ENCODE measurements around the gene RASL12.
"Not testable (repeated sequence)": the region's sequence is repeated elsewhere in the genome, so short reads cannot be mapped to it uniquely, and the experiment has no call there.

The RASL12 gene

DNA sequence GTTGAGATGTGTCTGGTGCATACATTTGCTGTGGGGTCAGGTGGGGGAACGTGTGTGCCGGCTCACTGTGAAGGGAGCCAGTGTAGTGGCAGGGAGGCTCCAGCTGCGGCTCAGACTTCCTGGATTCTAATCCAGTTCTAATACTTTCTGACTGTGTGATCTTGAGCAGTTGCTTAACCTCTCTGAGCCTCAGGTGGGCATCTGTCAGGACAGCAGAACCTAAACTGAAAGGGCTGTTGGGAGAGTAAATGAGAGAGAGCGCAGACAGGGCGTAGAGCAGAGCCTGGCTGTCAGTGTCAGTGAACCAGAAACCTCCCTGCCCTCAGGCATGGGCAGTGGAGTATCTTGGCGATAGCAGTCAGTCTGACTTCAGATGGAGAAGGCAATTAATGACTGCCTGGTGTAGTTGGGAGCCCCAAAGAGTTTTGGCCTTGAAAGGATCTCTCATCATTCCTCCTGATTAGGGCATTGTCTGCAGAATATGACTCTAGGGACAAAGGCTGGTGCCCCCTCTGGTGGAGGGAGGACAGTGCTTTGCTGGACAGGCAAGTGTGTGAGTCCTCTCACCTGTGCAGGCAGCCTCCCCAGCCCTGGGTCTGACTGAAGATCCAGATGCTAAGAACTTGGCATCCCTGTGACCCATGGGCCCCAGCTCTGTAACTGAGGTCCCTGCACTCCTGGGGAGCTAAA, 18.3 kb upstream of the RASL12 start:
- Mint-ChIP-seq H3K4me3 (no peak overlapping the region), H3K27ac (no peak overlapping the region), H3K9me3 (ENCODE audit: low read depth) (no peaks in the 10 kb centered on the region), H3K36me3 (no peaks in the 10 kb centered on the region), H3K4me1 (ENCODE audit: low read depth) (peaks cover 16% of the 10 kb centered on the region), H3K27me3 (no peaks in the 10 kb centered on the region)

- no peak overlapping the region for H3K27ac Mint-ChIP-seq
- H3K9me3 Mint-ChIP-seq (ENCODE audit: low read depth): no peaks in the 10 kb centered on the region
- no peak overlapping the region for H3K4me3 Mint-ChIP-seq
- H3K36me3 Mint-ChIP-seq: no peaks in the 10 kb centered on the region
- peaks cover 18% of the 10 kb centered on the region for H3K4me1 Mint-ChIP-seq (ENCODE audit: low read depth)
- peaks cover 1% of the 10 kb centered on the region for H3K27me3 Mint-ChIP-seq
These were observed 17.5 kb upstream of the RASL12 start for GRCh38 chr15:65085207-65085753.

DNA sequence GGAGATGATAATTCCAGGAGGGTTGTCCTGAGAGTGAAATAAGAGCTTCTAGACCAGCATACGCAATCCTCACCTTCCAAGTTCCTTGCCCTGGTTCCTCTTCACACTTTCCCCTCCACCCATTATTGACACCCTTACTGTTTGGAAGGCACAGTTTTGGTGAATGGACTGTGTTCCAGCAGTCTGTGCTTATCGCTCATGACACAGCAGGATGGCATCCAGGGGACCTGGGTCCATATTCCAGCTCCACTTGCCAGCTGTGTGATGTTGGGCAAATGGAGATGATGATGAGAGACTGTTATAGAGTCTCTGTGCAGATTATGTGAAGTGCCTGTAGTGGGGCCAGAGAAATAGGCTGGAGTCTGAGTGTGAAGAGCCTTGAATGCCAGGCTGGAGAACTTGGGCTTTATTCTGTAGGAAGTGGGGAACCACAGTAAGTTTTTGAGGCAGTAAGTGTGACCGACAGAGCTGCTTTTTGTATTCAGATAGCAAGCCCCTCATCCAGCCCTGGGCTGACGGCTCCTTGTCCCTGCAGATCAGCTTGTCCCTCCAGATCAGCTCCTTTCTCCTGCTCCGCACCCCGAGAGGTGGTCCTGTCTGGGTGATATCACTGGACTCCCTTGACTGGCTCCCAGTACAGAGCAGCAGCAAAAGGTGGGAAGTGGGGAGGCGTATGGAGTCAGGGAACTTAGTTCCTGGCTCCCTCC, 16.9 kb upstream of the RASL12 start:
- no peaks in the 10 kb centered on the region for H3K9me3 Mint-ChIP-seq (ENCODE audit: low read depth)
- no peak overlapping the region for H3K27ac Mint-ChIP-seq
- peaks cover 1% of the 10 kb centered on the region for H3K27me3 Mint-ChIP-seq
- peaks cover 18% of the 10 kb centered on the region for H3K4me1 Mint-ChIP-seq (ENCODE audit: low read depth)
- no peak overlapping the region for H3K4me3 Mint-ChIP-seq
- no peaks in the 10 kb centered on the region for H3K36me3 Mint-ChIP-seq

DNA sequence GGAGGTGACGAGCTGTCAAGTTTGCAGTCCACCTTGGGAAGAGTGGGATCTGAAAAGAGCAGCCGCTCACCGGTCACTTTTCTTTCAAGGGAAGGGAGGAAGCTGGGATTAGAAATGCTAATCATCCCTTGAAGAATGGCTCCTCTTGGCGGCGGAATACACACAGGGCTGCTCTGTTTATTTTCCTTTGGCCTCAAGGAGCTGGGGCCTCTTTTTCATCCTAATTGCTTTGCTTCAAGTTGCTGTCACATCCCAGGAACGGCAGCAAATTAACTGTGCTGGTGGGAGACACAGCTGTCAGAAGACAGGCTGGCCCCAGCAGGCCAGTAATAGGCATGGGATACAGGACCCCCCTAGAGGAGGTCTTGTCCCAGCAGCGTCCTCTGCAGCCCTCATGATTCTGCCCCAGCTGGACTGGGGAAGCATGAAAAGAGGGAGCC, 15.5 kb upstream of the RASL12 start:
- no peaks in the 10 kb centered on the region for H3K36me3 Mint-ChIP-seq

DNA sequence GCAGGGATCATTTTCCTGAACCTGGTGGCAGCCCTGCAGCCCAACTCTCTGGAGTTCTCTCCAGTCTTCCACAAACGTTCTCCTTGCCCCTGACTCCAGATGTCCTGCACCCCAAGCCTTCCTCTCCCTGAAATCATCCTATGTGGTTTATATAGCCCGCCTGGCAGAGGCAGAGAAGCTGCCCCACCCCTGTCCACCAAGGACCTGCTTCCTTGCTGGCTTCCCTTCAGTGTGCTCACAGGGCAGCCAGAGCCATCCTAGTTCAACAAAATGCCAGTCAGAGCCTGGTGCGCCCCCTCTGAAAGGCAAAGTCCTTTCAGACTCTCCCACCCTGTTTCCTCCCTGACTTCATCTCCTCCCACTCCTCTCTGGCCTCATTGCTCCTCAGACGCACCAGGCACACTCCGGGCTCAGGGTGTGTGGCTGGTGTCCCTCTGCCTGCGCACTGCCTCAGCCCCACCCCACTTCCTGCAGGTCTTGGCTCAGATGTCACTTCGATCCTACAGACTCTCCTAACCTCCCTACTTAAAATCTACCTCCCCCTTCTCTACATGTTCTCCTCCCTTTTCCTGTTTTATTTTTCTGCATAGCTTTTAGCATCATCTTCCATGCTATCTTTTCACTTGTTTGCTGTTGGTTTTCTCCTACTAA, 14.6 kb upstream of the RASL12 start:
- Mint-ChIP-seq H3K4me1 (ENCODE audit: low read depth) (peaks cover 23% of the 10 kb centered on the region), H3K4me3 (peak overlapping the region; percentile 24), H3K27me3 (peaks cover 12% of the 10 kb centered on the region), H3K9me3 (ENCODE audit: low read depth) (no peaks in the 10 kb centered on the region), H3K27ac (no peak overlapping the region), H3K36me3 (no peaks in the 10 kb centered on the region)

More for the DNA sequence above, 15.5 kb upstream of the RASL12 start:
- peaks cover 7% of the 10 kb centered on the region for H3K27me3 Mint-ChIP-seq
- H3K4me3 Mint-ChIP-seq: no peak overlapping the region
- H3K27ac Mint-ChIP-seq: no peak overlapping the region
- H3K9me3 Mint-ChIP-seq (ENCODE audit: low read depth): no peaks in the 10 kb centered on the region
- peaks cover 18% of the 10 kb centered on the region for H3K4me1 Mint-ChIP-seq (ENCODE audit: low read depth)

GRCh38 chr15:65081758-65082157, 14.0 kb upstream of the RASL12 start:
- H3K4me1 Mint-ChIP-seq (ENCODE audit: low read depth): peaks cover 23% of the 10 kb centered on the region
- H3K36me3 Mint-ChIP-seq: no peaks in the 10 kb centered on the region
- peaks cover 12% of the 10 kb centered on the region for H3K27me3 Mint-ChIP-seq
- no peaks in the 10 kb centered on the region for H3K9me3 Mint-ChIP-seq (ENCODE audit: low read depth)
- H3K4me3 Mint-ChIP-seq: no peak overlapping the region
- no peak overlapping the region for H3K27ac Mint-ChIP-seq

DNA sequence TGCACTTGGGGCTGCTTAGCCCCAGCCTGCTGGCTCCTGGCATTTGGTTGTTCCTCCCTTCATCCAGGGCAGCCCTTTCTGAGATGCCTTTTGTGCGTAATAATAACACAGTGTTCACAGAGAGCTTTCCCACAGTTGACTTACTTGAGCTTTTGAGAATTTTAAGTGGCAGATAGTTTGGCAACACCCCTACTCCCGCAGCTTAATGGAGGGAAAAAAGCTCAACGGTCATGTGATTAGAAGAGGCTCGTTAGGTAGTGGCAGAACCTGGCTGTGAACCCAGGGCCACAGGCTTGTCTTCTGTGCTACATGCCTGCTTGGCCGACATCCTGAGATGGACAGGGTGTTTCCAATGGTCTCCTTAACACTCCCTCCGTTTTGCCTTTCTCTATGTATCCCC, 13.5 kb upstream of the RASL12 start:
- no peaks in the 10 kb centered on the region for H3K9me3 Mint-ChIP-seq (ENCODE audit: low read depth)

GRCh38 chr15:65079580-65079979, 11.8 kb upstream of the RASL12 start:
- H3K27ac Mint-ChIP-seq: no peak overlapping the region
- H3K36me3 Mint-ChIP-seq: no peaks in the 10 kb centered on the region
- H3K27me3 Mint-ChIP-seq: peaks cover 16% of the 10 kb centered on the region
- H3K4me3 Mint-ChIP-seq: no peak overlapping the region
- H3K4me1 Mint-ChIP-seq (ENCODE audit: low read depth): peaks cover 24% of the 10 kb centered on the region
- no peaks in the 10 kb centered on the region for H3K9me3 Mint-ChIP-seq (ENCODE audit: low read depth)

More for the DNA sequence above, 13.5 kb upstream of the RASL12 start:
- no peak overlapping the region for H3K27ac Mint-ChIP-seq
- H3K4me1 Mint-ChIP-seq (ENCODE audit: low read depth): peaks cover 24% of the 10 kb centered on the region
- H3K36me3 Mint-ChIP-seq: no peaks in the 10 kb centered on the region
- H3K27me3 Mint-ChIP-seq: peaks cover 14% of the 10 kb centered on the region
- H3K4me3 Mint-ChIP-seq: no peak overlapping the region

DNA sequence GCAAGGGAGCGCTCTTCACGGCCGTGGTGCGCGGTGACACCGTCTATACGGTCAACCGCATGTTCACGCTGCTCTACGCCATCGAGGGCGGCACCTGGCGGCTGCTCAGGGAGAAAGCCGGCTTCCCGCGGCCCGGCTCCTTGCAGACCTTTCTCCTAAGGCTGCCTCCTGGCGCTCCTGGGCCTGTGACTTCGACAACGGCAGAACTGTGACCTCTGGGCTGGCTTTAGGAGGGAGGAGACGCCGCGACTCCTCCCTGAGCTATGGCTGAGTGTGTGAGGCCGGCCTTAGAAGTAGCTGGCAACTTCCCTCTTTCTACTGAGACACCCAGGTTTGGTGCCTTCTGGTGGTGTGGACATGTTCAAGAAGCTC, 10.2 kb upstream of the RASL12 start:
- Mint-ChIP-seq H3K9me3 (ENCODE audit: low read depth) (no peaks in the 10 kb centered on the region), H3K27me3 (peaks cover 16% of the 10 kb centered on the region), H3K4me1 (ENCODE audit: low read depth) (peaks cover 24% of the 10 kb centered on the region), H3K36me3 (no peaks in the 10 kb centered on the region), H3K4me3 (peak overlapping the region; percentile 59), H3K27ac (no peak overlapping the region)

- Mint-ChIP-seq H3K9me3 (ENCODE audit: low read depth) (no peaks in the 10 kb centered on the region), H3K36me3 (no peaks in the 10 kb centered on the region), H3K4me1 (ENCODE audit: low read depth) (peaks cover 19% of the 10 kb centered on the region), H3K27me3 (peaks cover 16% of the 10 kb centered on the region), H3K27ac (no peak overlapping the region), H3K4me3 (peak overlapping the region; percentile 59)
These were observed 9.6 kb upstream of the RASL12 start for GRCh38 chr15:65077291-65077980.

DNA sequence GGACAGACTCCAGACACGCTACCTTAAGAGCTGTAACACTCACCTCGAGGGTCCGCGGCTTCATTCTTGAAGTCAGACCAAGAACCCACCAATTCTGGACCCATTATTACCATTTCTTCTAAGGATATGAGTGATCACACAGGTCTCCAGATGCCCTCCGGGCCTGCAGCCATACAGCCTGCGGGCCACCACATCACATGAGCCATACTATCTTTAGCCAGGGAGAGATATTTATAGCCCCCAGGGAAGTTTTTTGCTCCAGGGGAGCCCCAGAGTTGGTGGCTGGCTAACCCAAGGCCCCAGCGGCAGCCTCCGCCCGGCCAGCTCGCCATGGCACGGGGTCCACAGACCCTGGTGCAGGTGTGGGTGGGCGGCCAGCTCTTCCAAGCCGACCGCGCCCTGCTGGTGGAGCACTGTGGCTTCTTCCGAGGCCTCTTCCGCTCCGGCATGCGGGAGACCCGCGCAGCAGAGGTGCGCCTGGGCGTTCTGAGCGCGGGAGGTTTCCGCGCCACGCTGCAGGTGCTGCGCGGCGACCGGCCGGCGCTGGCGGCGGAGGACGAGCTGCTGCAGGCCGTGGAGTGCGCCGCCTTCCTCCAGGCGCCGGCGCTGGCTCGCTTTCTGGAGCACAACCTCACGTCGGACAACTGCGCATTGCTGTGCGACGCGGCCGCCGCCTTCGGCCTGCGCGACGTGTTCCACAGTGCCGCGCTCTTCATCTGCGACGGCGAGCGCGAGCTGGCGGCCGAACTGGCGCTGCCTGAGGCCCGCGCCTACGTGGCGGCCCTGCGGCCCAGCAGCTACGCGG, 8.9 kb upstream of the RASL12 start, which contains the start of gene KBTBD13:
KBTBD13 (plus strand) TSS at position 261 of the 805 bp plus-strand sequence; CDS start at position 331, 70 bp downstream.
- Mint-ChIP-seq H3K4me3 (no peak within 1 kb of the TSS), H3K27ac (no peak within 1 kb of the TSS), H3K4me1 (ENCODE audit: low read depth) (peaks cover 11% of the 10 kb centered on the region), H3K27me3 (peaks cover 16% of the 10 kb centered on the region), H3K36me3 (no peaks in the 10 kb centered on the region), H3K9me3 (ENCODE audit: low read depth) (no peaks in the 10 kb centered on the region)

- H3K27me3 Mint-ChIP-seq: peaks cover 14% of the 10 kb centered on the region
- H3K27ac Mint-ChIP-seq; H3K36me3 Mint-ChIP-seq; H3K4me3 Mint-ChIP-seq; H3K4me1 Mint-ChIP-seq (ENCODE audit: low read depth); H3K9me3 Mint-ChIP-seq (ENCODE audit: low read depth): not testable (repeated sequence)
These were observed 8.0 kb upstream of the RASL12 start for GRCh38 chr15:65075607-65076395.

GRCh38 chr15:65074946-65075345, 7.2 kb upstream of the RASL12 start:
- not testable (repeated sequence) for H3K4me3 Mint-ChIP-seq; H3K36me3 Mint-ChIP-seq; H3K4me1 Mint-ChIP-seq (ENCODE audit: low read depth); H3K27ac Mint-ChIP-seq; H3K9me3 Mint-ChIP-seq (ENCODE audit: low read depth)
- H3K27me3 Mint-ChIP-seq: peaks cover 14% of the 10 kb centered on the region

Measured in activated naive CD8-positive, alpha-beta T cell (primary cell).